ENCODE results near the gene EDIL3. TPM values are rescaled to one million over a fixed set of nuclear protein-coding genes. Genes with fewer than 3 reads are reported as not detected.

The EDIL3 gene
- total RNA-seq, 1 experiment from 2014 or later, result not detected

- H3K4me1 ChIP-seq, result no peaks in the 10 kb centered on the region
- Mint-ChIP-seq H3K4me1 (ENCODE audit: low read depth, unreplicated experiment) (no peaks in the 10 kb centered on the region), H3K27me3 (ENCODE audit: insufficient read depth, unreplicated experiment) (peaks cover 7% of the 10 kb centered on the region), H3K27ac (ENCODE audit: unreplicated experiment) (no peak overlapping the region), H3K36me3 (ENCODE audit: insufficient read depth, unreplicated experiment) (no peaks in the 10 kb centered on the region), H3K4me3 (ENCODE audit: unreplicated experiment) (no peak overlapping the region), H3K9me3 (ENCODE audit: unreplicated experiment) (no peaks in the 10 kb centered on the region)
- no TSS peak for BruUV-seq (replicated peaks)
- no peaks in the 10 kb centered on the region for H3K9me3 ChIP-seq
- no peak overlapping the region for H3K4me3 ChIP-seq (ENCODE audit: low read depth, low read length)
- no peak for DNase-seq
- ChIA-PET POLR2A (no interaction called here), CTCF (no interaction called here)
- no peaks in the 10 kb centered on the region for H3K36me3 ChIP-seq (ENCODE audit: control insufficient read depth, insufficient read depth, low read length)
- H3K27me3 ChIP-seq (replicated peaks; ENCODE audit: control insufficient read depth, insufficient read depth, low read length), result no peaks in the 10 kb centered on the region
- no peak for TF ChIP-seq CTCF (IDR thresholded peaks at IDR 0.05; ENCODE audit: insufficient read depth in 1 of 2, low read depth in 1 of 2, low read length in 1 of 2, severe bottlenecking in 1 of 2, unreplicated experiment in 1 of 2)
- intact Hi-C loops (cut with micrococcal nuclease; ENCODE audit: unreplicated experiment), result no loop called here
Measured at GRCh38 chr5:84392836-84393235, 8.2 kb upstream of the EDIL3 start.

GRCh38 chr5:84385705-84386104, 1.0 kb upstream of the EDIL3 start:
- H3K36me3 ChIP-seq (ENCODE audit: control insufficient read depth, insufficient read depth, low read length), result no peaks in the 10 kb centered on the region
- H3K9me3 ChIP-seq, result no peaks in the 10 kb centered on the region
- ChIA-PET CTCF (no interaction called here), POLR2A (no interaction called here)
- H3K4me3 ChIP-seq (ENCODE audit: low read depth, low read length), result no peak overlapping the region
- Mint-ChIP-seq H3K4me3 (ENCODE audit: unreplicated experiment) (no peak overlapping the region), H3K36me3 (ENCODE audit: insufficient read depth, unreplicated experiment) (no peaks in the 10 kb centered on the region), H3K27me3 (ENCODE audit: insufficient read depth, unreplicated experiment) (peaks cover 22% of the 10 kb centered on the region), H3K9me3 (ENCODE audit: unreplicated experiment) (no peaks in the 10 kb centered on the region), H3K4me1 (ENCODE audit: low read depth, unreplicated experiment) (peaks cover 6% of the 10 kb centered on the region), H3K27ac (ENCODE audit: unreplicated experiment) (no peak overlapping the region)
- no TSS peak for BruUV-seq (replicated peaks)
- no peaks in the 10 kb centered on the region for H3K27me3 ChIP-seq (replicated peaks; ENCODE audit: control insufficient read depth, insufficient read depth, low read length)
- TF ChIP-seq CTCF (IDR thresholded peaks at IDR 0.05; ENCODE audit: insufficient read depth in 1 of 2, low read depth in 1 of 2, low read length in 1 of 2, severe bottlenecking in 1 of 2, unreplicated experiment in 1 of 2), result no peak
- no peaks in the 10 kb centered on the region for H3K4me1 ChIP-seq
- no peak for DNase-seq
- intact Hi-C loops (cut with micrococcal nuclease; ENCODE audit: unreplicated experiment), result no loop called here

GRCh38 chr5:84383816-84384603, 670 bp downstream of the EDIL3 start:
- no peaks in the 10 kb centered on the region for H3K36me3 Mint-ChIP-seq (ENCODE audit: insufficient read depth, unreplicated experiment)
- intact Hi-C loops (cut with micrococcal nuclease; ENCODE audit: unreplicated experiment), result loop anchor here (2.0 to 5.0 kb wide), 2 partner anchors 53 to 665 kb away; no protein-coding TSS in a partner anchor
- peaks cover 6% of the 10 kb centered on the region for H3K4me1 Mint-ChIP-seq (ENCODE audit: low read depth, unreplicated experiment)
- H3K27ac Mint-ChIP-seq (ENCODE audit: unreplicated experiment), result no peak overlapping the region
- ChIA-PET CTCF (no interaction called here), POLR2A (no interaction called here)
- BruUV-seq (replicated peaks), result no TSS peak
- H3K27me3 Mint-ChIP-seq (ENCODE audit: insufficient read depth, unreplicated experiment), result peaks cover 18% of the 10 kb centered on the region
- H3K27me3 ChIP-seq (replicated peaks; ENCODE audit: control insufficient read depth, insufficient read depth, low read length), result no peaks in the 10 kb centered on the region
- TF ChIP-seq CTCF (IDR thresholded peaks at IDR 0.05; ENCODE audit: insufficient read depth in 1 of 2, low read depth in 1 of 2, low read length in 1 of 2, severe bottlenecking in 1 of 2, unreplicated experiment in 1 of 2), result no peak
- DNase-seq, result no peak
- no peaks in the 10 kb centered on the region for H3K4me1 ChIP-seq
- H3K4me3 Mint-ChIP-seq (ENCODE audit: unreplicated experiment), result peak overlapping the region; percentile 68
- no peak overlapping the region for H3K4me3 ChIP-seq (ENCODE audit: low read depth, low read length)
- no peaks in the 10 kb centered on the region for H3K9me3 Mint-ChIP-seq (ENCODE audit: unreplicated experiment)
- no peaks in the 10 kb centered on the region for H3K9me3 ChIP-seq
- no peaks in the 10 kb centered on the region for H3K36me3 ChIP-seq (ENCODE audit: control insufficient read depth, insufficient read depth, low read length)
